Measurements from ENCODE around the gene LZTS3. TPM values are rescaled to one million over a fixed set of nuclear protein-coding genes. Genes with fewer than 3 reads are reported as not detected.

Gene LZTS3
- total and polyA plus RNA-seq, 2 of the 13 experiments (the other 11 are each of a cell fraction or from before 2014, with no cell fraction given), result 10.1 to 31.3 TPM

DNA sequence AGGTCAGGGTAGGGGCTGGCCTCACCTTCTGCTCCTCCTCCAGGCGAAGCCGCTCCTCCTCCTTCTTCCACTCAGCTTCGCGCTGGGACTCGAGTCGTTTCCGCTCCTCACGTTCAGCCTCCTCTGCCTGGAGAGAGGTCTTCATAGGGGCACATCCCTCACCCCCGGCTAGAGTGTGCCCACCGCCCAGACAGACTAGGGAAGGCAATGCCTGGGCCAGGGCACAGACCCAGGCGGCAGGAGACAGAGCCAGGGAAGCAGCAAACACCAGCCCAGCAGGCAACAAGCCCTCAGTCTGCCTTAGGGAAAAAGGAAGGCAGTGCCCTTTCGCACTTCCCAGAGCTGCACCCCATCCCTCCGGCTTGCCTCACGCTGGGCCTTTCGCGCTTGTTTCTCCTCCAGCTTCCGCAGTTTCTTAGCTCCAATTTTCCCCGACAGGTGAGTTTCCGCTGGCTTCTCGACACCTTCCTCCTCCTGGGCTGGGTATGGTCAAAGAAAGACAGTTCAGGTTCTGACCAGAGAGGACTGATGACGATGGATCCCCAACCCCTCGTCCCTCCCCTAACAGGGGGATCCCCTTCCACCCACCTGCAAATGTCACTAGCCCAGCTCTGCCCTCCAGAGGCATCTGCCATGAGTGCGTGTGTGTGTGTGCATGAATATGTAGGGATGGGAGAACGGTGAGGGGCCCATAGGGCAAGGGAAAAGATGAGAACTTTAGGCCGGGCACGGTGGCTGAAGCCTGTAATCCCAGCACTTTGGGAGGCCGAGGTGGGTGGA is 26.8 kb upstream of the LZTS3 start:
- peaks cover 18% of the 10 kb centered on the region for H3K4me1 ChIP-seq (ENCODE audit: insufficient read depth, low read length)
- ATAC-seq (no peak), FAIRE-seq (no peak), DNase-seq (ENCODE audit: low spot score) (no peak)
- intact Hi-C loops (cut with micrococcal nuclease; ENCODE audit: unreplicated experiment) (no loop called here), in situ Hi-C loops (cut with HindIII; ENCODE audit: extremely low pct_ligation_motif_present, low pct_unique_long_range_greater_than_20kb) (no loop called here)
- H3K27ac ChIP-seq (ENCODE audit: extremely low read length, insufficient read depth, low read length), result no peak overlapping the region
- H2AFZ ChIP-seq (ENCODE audit: low read length), result no peak overlapping the region
- no peak overlapping the region for H3K9ac ChIP-seq (ENCODE audit: insufficient read depth, low read depth, low read length)
- H3K27me3 ChIP-seq (ENCODE audit: control insufficient read depth in 1 of 2, insufficient read depth in 2 of 2, low read length in 2 of 2), result no peaks in the 10 kb centered on the region; a peak in 1 of 5 replicates
- H3K9me3 ChIP-seq (ENCODE audit: low read length), result no peaks in the 10 kb centered on the region
- no peak overlapping the region for H3K4me3 ChIP-seq (replicated peaks in 1 of 3; ENCODE audit: insufficient read depth in 1 of 3, low read depth in 2 of 3, low read length in 3 of 3)
- peak; percentile 58 for TF ChIP-seq AGO2 (optimal IDR thresholded peaks at IDR 0.05; ENCODE audit: low read depth, low read length)
- TF ChIP-seq, protein P1, sequence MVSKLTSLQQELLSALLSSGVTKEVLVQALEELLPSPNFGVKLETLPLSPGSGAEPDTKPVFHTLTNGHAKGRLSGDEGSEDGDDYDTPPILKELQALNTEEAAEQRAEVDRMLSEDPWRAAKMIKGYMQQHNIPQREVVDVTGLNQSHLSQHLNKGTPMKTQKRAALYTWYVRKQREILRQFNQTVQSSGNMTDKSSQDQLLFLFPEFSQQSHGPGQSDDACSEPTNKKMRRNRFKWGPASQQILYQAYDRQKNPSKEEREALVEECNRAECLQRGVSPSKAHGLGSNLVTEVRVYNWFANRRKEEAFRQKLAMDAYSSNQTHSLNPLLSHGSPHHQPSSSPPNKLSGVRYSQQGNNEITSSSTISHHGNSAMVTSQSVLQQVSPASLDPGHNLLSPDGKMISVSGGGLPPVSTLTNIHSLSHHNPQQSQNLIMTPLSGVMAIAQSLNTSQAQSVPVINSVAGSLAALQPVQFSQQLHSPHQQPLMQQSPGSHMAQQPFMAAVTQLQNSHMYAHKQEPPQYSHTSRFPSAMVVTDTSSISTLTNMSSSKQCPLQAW (CRISPR knock-in tag; IDR thresholded peaks at IDR 0.05), result peak; percentile 42; the same call in 1 of the 2 replicates
- TF ChIP-seq, protein P2, sequence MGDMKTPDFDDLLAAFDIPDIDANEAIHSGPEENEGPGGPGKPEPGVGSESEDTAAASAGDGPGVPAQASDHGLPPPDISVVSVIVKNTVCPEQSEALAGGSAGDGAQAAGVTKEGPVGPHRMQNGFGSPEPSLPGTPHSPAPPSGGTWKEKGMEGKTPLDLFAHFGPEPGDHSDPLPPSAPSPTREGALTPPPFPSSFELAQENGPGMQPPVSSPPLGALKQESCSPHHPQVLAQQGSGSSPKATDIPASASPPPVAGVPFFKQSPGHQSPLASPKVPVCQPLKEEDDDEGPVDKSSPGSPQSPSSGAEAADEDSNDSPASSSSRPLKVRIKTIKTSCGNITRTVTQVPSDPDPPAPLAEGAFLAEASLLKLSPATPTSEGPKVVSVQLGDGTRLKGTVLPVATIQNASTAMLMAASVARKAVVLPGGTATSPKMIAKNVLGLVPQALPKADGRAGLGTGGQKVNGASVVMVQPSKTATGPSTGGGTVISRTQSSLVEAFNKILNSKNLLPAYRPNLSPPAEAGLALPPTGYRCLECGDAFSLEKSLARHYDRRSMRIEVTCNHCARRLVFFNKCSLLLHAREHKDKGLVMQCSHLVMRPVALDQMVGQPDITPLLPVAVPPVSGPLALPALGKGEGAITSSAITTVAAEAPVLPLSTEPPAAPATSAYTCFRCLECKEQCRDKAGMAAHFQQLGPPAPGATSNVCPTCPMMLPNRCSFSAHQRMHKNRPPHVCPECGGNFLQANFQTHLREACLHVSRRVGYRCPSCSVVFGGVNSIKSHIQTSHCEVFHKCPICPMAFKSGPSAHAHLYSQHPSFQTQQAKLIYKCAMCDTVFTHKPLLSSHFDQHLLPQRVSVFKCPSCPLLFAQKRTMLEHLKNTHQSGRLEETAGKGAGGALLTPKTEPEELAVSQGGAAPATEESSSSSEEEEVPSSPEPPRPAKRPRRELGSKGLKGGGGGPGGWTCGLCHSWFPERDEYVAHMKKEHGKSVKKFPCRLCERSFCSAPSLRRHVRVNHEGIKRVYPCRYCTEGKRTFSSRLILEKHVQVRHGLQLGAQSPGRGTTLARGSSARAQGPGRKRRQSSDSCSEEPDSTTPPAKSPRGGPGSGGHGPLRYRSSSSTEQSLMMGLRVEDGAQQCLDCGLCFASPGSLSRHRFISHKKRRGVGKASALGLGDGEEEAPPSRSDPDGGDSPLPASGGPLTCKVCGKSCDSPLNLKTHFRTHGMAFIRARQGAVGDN (CRISPR knock-in tag; IDR thresholded peaks at IDR 0.05), result peak; percentile 23; the same call in 1 of the 2 replicates
- TF ChIP-seq, protein P3, sequence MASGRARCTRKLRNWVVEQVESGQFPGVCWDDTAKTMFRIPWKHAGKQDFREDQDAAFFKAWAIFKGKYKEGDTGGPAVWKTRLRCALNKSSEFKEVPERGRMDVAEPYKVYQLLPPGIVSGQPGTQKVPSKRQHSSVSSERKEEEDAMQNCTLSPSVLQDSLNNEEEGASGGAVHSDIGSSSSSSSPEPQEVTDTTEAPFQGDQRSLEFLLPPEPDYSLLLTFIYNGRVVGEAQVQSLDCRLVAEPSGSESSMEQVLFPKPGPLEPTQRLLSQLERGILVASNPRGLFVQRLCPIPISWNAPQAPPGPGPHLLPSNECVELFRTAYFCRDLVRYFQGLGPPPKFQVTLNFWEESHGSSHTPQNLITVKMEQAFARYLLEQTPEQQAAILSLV (CRISPR knock-in tag; IDR thresholded peaks at IDR 0.05; ENCODE audit: borderline replicate concordance), result no peak
- TF ChIP-seq ZNF572 (CRISPR knock-in tag; IDR thresholded peaks at IDR 0.05), result 0 out of 2 replicates have a peak, but pooled peaks have one; percentile 65
- 0 out of 2 replicates have a peak, but pooled peaks have one; percentile 21 for TF ChIP-seq NFKB2 (CRISPR knock-in tag; IDR thresholded peaks at IDR 0.05; ENCODE audit: borderline replicate concordance)
- TF ChIP-seq ZNF501 (CRISPR knock-in tag; IDR thresholded peaks at IDR 0.05), result peak; percentile 51; the same call in 1 of the 2 replicates
- TF ChIP-seq POLR2A (IDR thresholded peaks at IDR 0.05; ENCODE audit: insufficient read depth in 1 of 2, low read depth in 2 of 2, low read length in 2 of 2), result peak in 1 of 2 experiments; percentile 35; a peak in 1 of 4 replicates
- TF ChIP-seq, protein P4, sequence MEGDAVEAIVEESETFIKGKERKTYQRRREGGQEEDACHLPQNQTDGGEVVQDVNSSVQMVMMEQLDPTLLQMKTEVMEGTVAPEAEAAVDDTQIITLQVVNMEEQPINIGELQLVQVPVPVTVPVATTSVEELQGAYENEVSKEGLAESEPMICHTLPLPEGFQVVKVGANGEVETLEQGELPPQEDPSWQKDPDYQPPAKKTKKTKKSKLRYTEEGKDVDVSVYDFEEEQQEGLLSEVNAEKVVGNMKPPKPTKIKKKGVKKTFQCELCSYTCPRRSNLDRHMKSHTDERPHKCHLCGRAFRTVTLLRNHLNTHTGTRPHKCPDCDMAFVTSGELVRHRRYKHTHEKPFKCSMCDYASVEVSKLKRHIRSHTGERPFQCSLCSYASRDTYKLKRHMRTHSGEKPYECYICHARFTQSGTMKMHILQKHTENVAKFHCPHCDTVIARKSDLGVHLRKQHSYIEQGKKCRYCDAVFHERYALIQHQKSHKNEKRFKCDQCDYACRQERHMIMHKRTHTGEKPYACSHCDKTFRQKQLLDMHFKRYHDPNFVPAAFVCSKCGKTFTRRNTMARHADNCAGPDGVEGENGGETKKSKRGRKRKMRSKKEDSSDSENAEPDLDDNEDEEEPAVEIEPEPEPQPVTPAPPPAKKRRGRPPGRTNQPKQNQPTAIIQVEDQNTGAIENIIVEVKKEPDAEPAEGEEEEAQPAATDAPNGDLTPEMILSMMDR (CRISPR knock-in tag; IDR thresholded peaks at IDR 0.05), result peak; percentile 49
- peak; percentile 13; the same call in 1 of the 2 replicates for TF ChIP-seq STAG1 (CRISPR knock-in tag; IDR thresholded peaks at IDR 0.05)
- TF ChIP-seq NONO (IDR thresholded peaks at IDR 0.05), result no peak
- TF ChIP-seq NONO (CRISPR knock-in tag; conservative IDR thresholded peaks at IDR 0.05), result 0 out of 2 replicates have a peak, but pooled peaks have one; percentile 20
- no peak for TF ChIP-seq HNF4A (CRISPR knock-in tag; IDR thresholded peaks at IDR 0.05)
- TF ChIP-seq, protein P5, sequence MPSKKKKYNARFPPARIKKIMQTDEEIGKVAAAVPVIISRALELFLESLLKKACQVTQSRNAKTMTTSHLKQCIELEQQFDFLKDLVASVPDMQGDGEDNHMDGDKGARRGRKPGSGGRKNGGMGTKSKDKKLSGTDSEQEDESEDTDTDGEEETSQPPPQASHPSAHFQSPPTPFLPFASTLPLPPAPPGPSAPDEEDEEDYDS (CRISPR knock-in tag; IDR thresholded peaks at IDR 0.05), result no peak
- peaks cover 4% of the 10 kb centered on the region; the same call in 1 of the 2 replicates for H4K20me1 ChIP-seq (ENCODE audit: insufficient read depth, low read length)
- 97% methylated on average over 27 of the region's 27 CpGs for WGBS (ENCODE audit: low lambda C conversion rate)
- CTCF ChIA-PET (ENCODE audit: low intra/inter-chr PET ratio, low total read pairs), result no interaction called here
- no peak overlapping the region for H3K4me2 ChIP-seq (ENCODE audit: low read depth, low read length)
- peaks cover 36 to 54% of the 10 kb centered on the region in 2 experiments for H3K36me3 ChIP-seq (replicated peaks in 1 of 2; ENCODE audit: control insufficient read depth in 1 of 2, insufficient read depth in 2 of 2, low read length in 2 of 2)
- peaks cover 23% of the 10 kb centered on the region for H3K79me2 ChIP-seq (ENCODE audit: insufficient read depth, low read length)
- POLR2A ChIA-PET, result interaction anchor here (1.2 to 1.4 kb wide), 3 partner anchors 9 to 22 kb away, joined by 3 to 6 read pairs (median 5); partner anchors contain the start of gene ITPA
- BruUV-seq (replicated peaks), result no TSS peak
